Mesothelial cell of epicardium (in vitro differentiated cells): ENCODE results near the gene PI16. TPM values are rescaled to one million over a fixed set of nuclear protein-coding genes. Genes with fewer than 3 reads are reported as not detected.

ENCODE experiments used
- DNase-seq, 2 experiments: peaks; one replicate each; pipeline ENCODE4 v3.0.0; 2021; ENCODE audit warnings: low spot score in 2 of 2; ENCODE audit not compliant: unreplicated experiment in 2 of 2
- H3K27ac Mint-ChIP-seq: 2 replicates; pipeline ENCODE4 v1.8.0; 2021; ENCODE audit warnings: mixed read lengths
- H3K27me3 Mint-ChIP-seq: 2 replicates; pipeline ENCODE4 v1.8.0; 2021; ENCODE audit warnings: low read depth, mixed read lengths
- H3K36me3 Mint-ChIP-seq: 2 replicates; pipeline ENCODE4 v1.8.0; 2021; ENCODE audit warnings: mixed read lengths
- H3K4me1 Mint-ChIP-seq: 2 replicates; pipeline ENCODE4 v1.8.0; 2021; ENCODE audit warnings: mixed read lengths
- H3K4me3 Mint-ChIP-seq: 2 replicates; pipeline ENCODE4 v1.8.0; 2021; ENCODE audit warnings: mild to moderate bottlenecking, moderate library complexity, mixed read lengths
- H3K9me3 Mint-ChIP-seq: 2 replicates; pipeline ENCODE4 v1.8.0; 2021; ENCODE audit warnings: mixed read lengths
- CTCF ChIP-seq: fragments of 200-600 bp; sonication (generic); IDR thresholded peaks from one replicate; pipeline ENCODE4 v1.5.0; 2021; ENCODE audit warnings: antibody characterized with exemption; ENCODE audit not compliant: unreplicated experiment
- total RNA-seq: library from RNA; stranded (reverse); gene quantifications from 3 replicates; pipeline ENCODE4 v1.2.1, GENCODE V29; 2021

Gene PI16
- total RNA-seq, 1 donor from 2014 or later = not detected

GRCh38 chr6:36925809-36926208 is 28.7 kb upstream of the PI16 start:
- TF ChIP-seq CTCF = no peak
- Mint-ChIP-seq H3K9me3 (no peaks in the 10 kb centered on the region), H3K27me3 (no peaks in the 10 kb centered on the region), H3K27ac (no peak overlapping the region), H3K4me1 (peaks cover 15% of the 10 kb centered on the region), H3K4me3 (no peak overlapping the region), H3K36me3 (peaks cover 7% of the 10 kb centered on the region)
- no peak for DNase-seq

GRCh38 chr6:36926708-36927513 is 27.6 kb upstream of the PI16 start:
- Mint-ChIP-seq H3K4me3 (no peak overlapping the region), H3K4me1 (peaks cover 15% of the 10 kb centered on the region), H3K36me3 (peaks cover 5% of the 10 kb centered on the region), H3K27ac (no peak overlapping the region), H3K9me3 (peaks cover under 1% of the 10 kb centered on the region), H3K27me3 (no peaks in the 10 kb centered on the region)
- TF ChIP-seq CTCF = no peak
- DNase-seq = no peak

- Mint-ChIP-seq H3K27ac (no peak overlapping the region), H3K27me3 (no peaks in the 10 kb centered on the region), H3K36me3 (peaks cover 8% of the 10 kb centered on the region), H3K9me3 (peaks cover 7% of the 10 kb centered on the region), H3K4me1 (peaks cover 15% of the 10 kb centered on the region), H3K4me3 (no peak overlapping the region)
- DNase-seq = no peak
- TF ChIP-seq CTCF = no peak
Measured at GRCh38 chr6:36927691-36928546, 26.6 kb upstream of the PI16 start.

GRCh38 chr6:36928547-36928918 is 26.0 kb upstream of the PI16 start:
- H3K27ac Mint-ChIP-seq = no peak overlapping the region
- H3K27me3 Mint-ChIP-seq = no peaks in the 10 kb centered on the region
- H3K4me3 Mint-ChIP-seq = no peak overlapping the region
- DNase-seq = no peak
- TF ChIP-seq CTCF = no peak
- peaks cover 8% of the 10 kb centered on the region for H3K36me3 Mint-ChIP-seq
- H3K4me1 Mint-ChIP-seq = peaks cover 15% of the 10 kb centered on the region
- H3K9me3 Mint-ChIP-seq = peaks cover 8% of the 10 kb centered on the region

GRCh38 chr6:36929152-36929551 is 25.4 kb upstream of the PI16 start:
- H3K4me3 Mint-ChIP-seq = no peak overlapping the region
- no peaks in the 10 kb centered on the region for H3K27me3 Mint-ChIP-seq
- no peak for TF ChIP-seq CTCF
- no peak for DNase-seq
- no peak overlapping the region for H3K27ac Mint-ChIP-seq
- peaks cover 8% of the 10 kb centered on the region for H3K36me3 Mint-ChIP-seq
- peaks cover 8% of the 10 kb centered on the region for H3K9me3 Mint-ChIP-seq
- peaks cover 15% of the 10 kb centered on the region for H3K4me1 Mint-ChIP-seq
